WTC11 (cell line): ENCODE measurements around the gene SOCS1. TPM values are rescaled to one million over a fixed set of nuclear protein-coding genes. Genes with fewer than 3 reads are reported as not detected.

ENCODE experiments used
- ATAC-seq: fragments of 200-7000 bp; cut with Tn5 transposase; 2 replicates; pipeline ENCODE4 v1.10.0; 2021; ENCODE audit warnings: mild to moderate bottlenecking, moderate library complexity
- CTCF ChIA-PET: fragments of 300-600 bp; sonication (Branson Sonifier 250); formaldehyde crosslinking; loops from one replicate; lab custom pipeline; 2021; ENCODE audit warnings: antibody characterized with exemption; lab: Charles Lee
- POLR2A ChIA-PET: fragments of 350-600 bp; sonication (Branson Sonifier 250); formaldehyde crosslinking; loops from one replicate; lab custom pipeline; 2021; ENCODE audit warnings: antibody characterized with exemption; lab: Charles Lee
- DNase-seq: peaks from one replicate; pipeline ENCODE4 v3.0.0; 2021; ENCODE audit warnings: low spot score
- H3K27ac Mint-ChIP-seq: 2 replicates; pipeline ENCODE4 v1.8.0; 2021; ENCODE audit warnings: mixed read lengths
- H3K27me3 Mint-ChIP-seq: 2 replicates; pipeline ENCODE4 v1.8.0; 2021; ENCODE audit warnings: low read depth, mild to moderate bottlenecking, moderate library complexity, mixed read lengths
- H3K36me3 Mint-ChIP-seq: 2 replicates; pipeline ENCODE4 v1.8.0; 2021; ENCODE audit warnings: mixed read lengths
- H3K4me1 Mint-ChIP-seq: 2 replicates; pipeline ENCODE4 v1.8.0; 2022; ENCODE audit warnings: mixed read lengths
- H3K4me3 Mint-ChIP-seq: 2 replicates; pipeline ENCODE4 v1.8.0; 2021; ENCODE audit warnings: mild to moderate bottlenecking, moderate library complexity, mixed read lengths
- H3K9me3 Mint-ChIP-seq: 2 replicates; pipeline ENCODE4 v1.8.0; 2021; ENCODE audit warnings: mixed read lengths
- CREB1 ChIP-seq: sonication (generic); formaldehyde crosslinking; IDR thresholded peaks from 2 replicates; pipeline ENCODE4 v1.8.0; 2023; ENCODE audit warnings: mild to moderate bottlenecking, missing genetic modification reagents
- CREM ChIP-seq: sonication (generic); formaldehyde crosslinking; IDR thresholded peaks from 2 replicates; pipeline ENCODE4 v1.8.1; 2022; ENCODE audit warnings: mild to moderate bottlenecking, missing genetic modification reagents, moderate library complexity
- FOXK1 ChIP-seq: sonication (generic); formaldehyde crosslinking; IDR thresholded peaks from 2 replicates; pipeline ENCODE4 v1.8.0; 2022; ENCODE audit warnings: mild to moderate bottlenecking, moderate library complexity, missing genetic modification reagents
- IRF2 ChIP-seq: sonication (generic); formaldehyde crosslinking; IDR thresholded peaks from 2 replicates; pipeline ENCODE4 v1.8.0; 2022; ENCODE audit warnings: low read depth, missing genetic modification reagents, borderline replicate concordance
- NFYB ChIP-seq: sonication (generic); formaldehyde crosslinking; conservative IDR thresholded peaks from 2 replicates; pipeline ENCODE4 v1.8.0; 2022; ENCODE audit warnings: low read depth, missing genetic modification reagents
- NR3C1 ChIP-seq: sonication (generic); formaldehyde crosslinking; conservative IDR thresholded peaks from 2 replicates; pipeline ENCODE4 v1.8.1; 2023; ENCODE audit warnings: low read depth, mild to moderate bottlenecking, missing genetic modification reagents
- OVOL2 ChIP-seq: fragments of 250-450 bp; sonication (Bioruptor Pico); IDR thresholded peaks from 2 replicates; pipeline ENCODE4 v1.9.0; 2021; ENCODE audit warnings: mild to moderate bottlenecking, borderline replicate concordance
- PRRX2 ChIP-seq: fragments of 250-450 bp; sonication (Bioruptor Pico); IDR thresholded peaks from 2 replicates; pipeline ENCODE4 v1.8.0; 2021; ENCODE audit warnings: mild to moderate bottlenecking
- SP1 ChIP-seq: sonication (generic); formaldehyde crosslinking; conservative IDR thresholded peaks from 2 replicates; pipeline ENCODE4 v1.8.1; 2022; ENCODE audit warnings: missing genetic modification reagents
- ZNF232 ChIP-seq: sonication (generic); formaldehyde crosslinking; IDR thresholded peaks from 2 replicates; pipeline ENCODE4 v1.8.0; 2022; ENCODE audit warnings: mild to moderate bottlenecking, missing genetic modification reagents
- ZNF423 ChIP-seq: fragments of 250-450 bp; sonication (Bioruptor Pico); IDR thresholded peaks from 2 replicates; pipeline ENCODE4 v2.1.2; 2022; ENCODE audit warnings: mild to moderate bottlenecking, moderate library complexity
- total RNA-seq: library from RNA; stranded (reverse); gene quantifications from 3 replicates; pipeline ENCODE4 v1.2.3, GENCODE V29; 2021
- TF ChIP-seq, protein P1 (sequence below): sonication (generic); formaldehyde crosslinking; IDR thresholded peaks from 2 replicates; pipeline ENCODE4 v1.8.0; 2022; ENCODE audit warnings: mild to moderate bottlenecking, missing genetic modification reagents
- TF ChIP-seq, protein P2 (sequence below): fragments of 250-450 bp; sonication (Bioruptor Pico); IDR thresholded peaks from 2 replicates; pipeline ENCODE4 v1.9.0; 2021; ENCODE audit warnings: mild to moderate bottlenecking, borderline replicate concordance
- TF ChIP-seq, protein P3 (sequence below): fragments of 250-450 bp; sonication (Bioruptor Pico); IDR thresholded peaks from 2 replicates; pipeline ENCODE4 v1.8.0; 2021; ENCODE audit warnings: mild to moderate bottlenecking
- TF ChIP-seq, protein P4 (sequence below): fragments of 200-600 bp; IDR thresholded peaks from 2 replicates; pipeline ENCODE4 v1.8.0; 2022; ENCODE audit warnings: antibody characterized with exemption
- TF ChIP-seq, protein P5 (sequence below): sonication (generic); formaldehyde crosslinking; IDR thresholded peaks from 2 replicates; pipeline ENCODE4 v1.8.0; 2022; ENCODE audit warnings: mild to moderate bottlenecking, missing genetic modification reagents

The SOCS1 gene
- total RNA-seq, 1 experiment from 2014 or later = 62.3 TPM

DNA sequence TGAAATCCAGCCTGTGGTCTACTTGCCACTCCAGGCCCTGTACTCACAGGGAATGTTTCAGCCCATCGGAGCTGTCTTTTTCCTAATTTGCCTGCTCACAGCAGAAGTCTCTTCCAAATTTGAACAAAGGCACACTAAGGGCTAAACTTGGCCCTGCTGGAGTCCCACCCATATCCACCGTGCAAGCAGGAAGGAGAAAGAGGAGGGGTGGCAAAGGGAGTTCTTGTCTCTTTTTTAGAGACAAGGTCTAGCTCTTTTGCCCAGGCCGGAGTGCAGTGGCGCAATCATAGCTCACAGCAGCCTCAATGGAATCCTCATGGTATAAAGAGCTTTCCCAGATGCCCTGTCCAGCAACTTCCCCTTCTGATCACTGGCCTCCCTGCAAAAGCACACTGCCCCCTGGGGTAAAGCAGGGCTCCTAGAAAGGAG lies 27.8 kb upstream of the SOCS1 start:
- ChIA-PET CTCF (interaction anchor here (0.6 to 2.6 kb wide), 10 partner anchors 12 to 103 kb away, joined by 3 to 21 read pairs (median 4); partner anchors contain the start of gene SOCS1), POLR2A (interaction anchor here (1.4 kb wide), 1 partner anchor 28 kb away, joined by 4 read pairs; the partner anchor contains the start of gene SOCS1)
- ATAC-seq (peak; percentile 38; the same call in 1 of the 2 replicates), DNase-seq (no peak)
- H3K36me3 Mint-ChIP-seq = no peaks in the 10 kb centered on the region
- no peak overlapping the region for H3K4me3 Mint-ChIP-seq
- H3K27me3 Mint-ChIP-seq = no peaks in the 10 kb centered on the region; the same call in 1 of the 2 replicates
- TF ChIP-seq NFYB (CRISPR knock-in tag) (no peak), CREB1 (CRISPR knock-in tag) (no peak), CREM (CRISPR knock-in tag) (no peak)
- TF ChIP-seq, protein P1, sequence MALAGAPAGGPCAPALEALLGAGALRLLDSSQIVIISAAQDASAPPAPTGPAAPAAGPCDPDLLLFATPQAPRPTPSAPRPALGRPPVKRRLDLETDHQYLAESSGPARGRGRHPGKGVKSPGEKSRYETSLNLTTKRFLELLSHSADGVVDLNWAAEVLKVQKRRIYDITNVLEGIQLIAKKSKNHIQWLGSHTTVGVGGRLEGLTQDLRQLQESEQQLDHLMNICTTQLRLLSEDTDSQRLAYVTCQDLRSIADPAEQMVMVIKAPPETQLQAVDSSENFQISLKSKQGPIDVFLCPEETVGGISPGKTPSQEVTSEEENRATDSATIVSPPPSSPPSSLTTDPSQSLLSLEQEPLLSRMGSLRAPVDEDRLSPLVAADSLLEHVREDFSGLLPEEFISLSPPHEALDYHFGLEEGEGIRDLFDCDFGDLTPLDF (CRISPR knock-in tag) = no peak
- TF ChIP-seq, protein P2, sequence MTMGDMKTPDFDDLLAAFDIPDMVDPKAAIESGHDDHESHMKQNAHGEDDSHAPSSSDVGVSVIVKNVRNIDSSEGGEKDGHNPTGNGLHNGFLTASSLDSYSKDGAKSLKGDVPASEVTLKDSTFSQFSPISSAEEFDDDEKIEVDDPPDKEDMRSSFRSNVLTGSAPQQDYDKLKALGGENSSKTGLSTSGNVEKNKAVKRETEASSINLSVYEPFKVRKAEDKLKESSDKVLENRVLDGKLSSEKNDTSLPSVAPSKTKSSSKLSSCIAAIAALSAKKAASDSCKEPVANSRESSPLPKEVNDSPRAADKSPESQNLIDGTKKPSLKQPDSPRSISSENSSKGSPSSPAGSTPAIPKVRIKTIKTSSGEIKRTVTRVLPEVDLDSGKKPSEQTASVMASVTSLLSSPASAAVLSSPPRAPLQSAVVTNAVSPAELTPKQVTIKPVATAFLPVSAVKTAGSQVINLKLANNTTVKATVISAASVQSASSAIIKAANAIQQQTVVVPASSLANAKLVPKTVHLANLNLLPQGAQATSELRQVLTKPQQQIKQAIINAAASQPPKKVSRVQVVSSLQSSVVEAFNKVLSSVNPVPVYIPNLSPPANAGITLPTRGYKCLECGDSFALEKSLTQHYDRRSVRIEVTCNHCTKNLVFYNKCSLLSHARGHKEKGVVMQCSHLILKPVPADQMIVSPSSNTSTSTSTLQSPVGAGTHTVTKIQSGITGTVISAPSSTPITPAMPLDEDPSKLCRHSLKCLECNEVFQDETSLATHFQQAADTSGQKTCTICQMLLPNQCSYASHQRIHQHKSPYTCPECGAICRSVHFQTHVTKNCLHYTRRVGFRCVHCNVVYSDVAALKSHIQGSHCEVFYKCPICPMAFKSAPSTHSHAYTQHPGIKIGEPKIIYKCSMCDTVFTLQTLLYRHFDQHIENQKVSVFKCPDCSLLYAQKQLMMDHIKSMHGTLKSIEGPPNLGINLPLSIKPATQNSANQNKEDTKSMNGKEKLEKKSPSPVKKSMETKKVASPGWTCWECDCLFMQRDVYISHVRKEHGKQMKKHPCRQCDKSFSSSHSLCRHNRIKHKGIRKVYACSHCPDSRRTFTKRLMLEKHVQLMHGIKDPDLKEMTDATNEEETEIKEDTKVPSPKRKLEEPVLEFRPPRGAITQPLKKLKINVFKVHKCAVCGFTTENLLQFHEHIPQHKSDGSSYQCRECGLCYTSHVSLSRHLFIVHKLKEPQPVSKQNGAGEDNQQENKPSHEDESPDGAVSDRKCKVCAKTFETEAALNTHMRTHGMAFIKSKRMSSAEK (CRISPR knock-in tag) = no peak
- TF ChIP-seq, protein P3, sequence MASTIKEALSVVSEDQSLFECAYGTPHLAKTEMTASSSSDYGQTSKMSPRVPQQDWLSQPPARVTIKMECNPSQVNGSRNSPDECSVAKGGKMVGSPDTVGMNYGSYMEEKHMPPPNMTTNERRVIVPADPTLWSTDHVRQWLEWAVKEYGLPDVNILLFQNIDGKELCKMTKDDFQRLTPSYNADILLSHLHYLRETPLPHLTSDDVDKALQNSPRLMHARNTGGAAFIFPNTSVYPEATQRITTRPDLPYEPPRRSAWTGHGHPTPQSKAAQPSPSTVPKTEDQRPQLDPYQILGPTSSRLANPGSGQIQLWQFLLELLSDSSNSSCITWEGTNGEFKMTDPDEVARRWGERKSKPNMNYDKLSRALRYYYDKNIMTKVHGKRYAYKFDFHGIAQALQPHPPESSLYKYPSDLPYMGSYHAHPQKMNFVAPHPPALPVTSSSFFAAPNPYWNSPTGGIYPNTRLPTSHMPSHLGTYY (CRISPR knock-in tag) = no peak
- H3K9me3 Mint-ChIP-seq = no peaks in the 10 kb centered on the region
- no peak overlapping the region for H3K27ac Mint-ChIP-seq
- peaks cover 13% of the 10 kb centered on the region for H3K4me1 Mint-ChIP-seq

DNA sequence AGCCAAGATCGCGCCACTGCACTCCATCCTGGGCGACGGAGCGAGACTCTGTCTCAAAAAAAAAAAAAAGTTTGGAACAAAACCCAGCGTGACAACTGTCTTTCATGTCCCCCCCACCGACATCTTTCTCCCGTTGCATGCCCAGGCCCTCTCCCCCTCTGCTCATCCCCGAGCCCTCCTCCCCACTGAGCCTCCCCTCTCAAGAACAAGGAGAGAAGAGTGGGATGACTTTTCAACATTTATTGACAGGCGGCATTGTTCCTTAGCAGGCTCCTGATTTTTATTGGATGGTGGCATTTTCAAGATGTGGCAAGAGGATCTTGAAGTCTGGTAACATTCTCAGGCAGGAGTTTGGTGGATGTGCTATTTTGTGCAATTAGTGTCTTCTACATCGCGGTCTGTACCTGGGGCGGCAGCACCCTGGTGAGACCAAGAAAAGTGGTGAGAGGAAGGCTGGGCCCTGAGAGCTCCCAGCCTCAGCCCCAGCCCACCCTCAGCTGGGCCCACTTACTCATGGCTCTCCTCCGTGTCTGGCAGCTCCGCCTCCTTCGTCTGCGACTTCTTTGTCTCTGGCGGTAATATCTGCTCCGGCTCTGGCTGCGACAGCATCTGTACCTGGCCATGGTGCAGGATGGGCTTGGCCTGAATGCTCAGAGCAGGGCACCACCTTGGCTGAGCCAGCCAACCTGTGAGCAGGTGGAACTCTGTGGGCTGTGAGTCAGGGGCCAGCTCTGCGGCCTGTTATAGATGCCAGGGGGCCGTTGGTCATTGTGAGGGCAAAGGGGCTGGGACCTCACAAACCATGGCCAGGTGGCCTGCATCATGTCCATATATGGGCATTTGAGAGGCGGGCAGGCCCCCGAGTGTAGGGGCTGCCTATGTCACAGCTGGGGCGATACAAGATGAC lies 24.9 kb upstream of the SOCS1 start, which contains the start of gene PRM1:
Gene PRM1 (minus strand): TSS at position 715 of the 907 bp plus-strand sequence. CDS start 92 bp downstream, at position 623.
- CTCF ChIA-PET = interaction anchor here (0.7 kb wide), 1 partner anchor 24 kb away, joined by 4 read pairs; no protein-coding TSS in a partner anchor
- no peaks in the 10 kb centered on the region; the same call in 1 of the 2 replicates for H3K27me3 Mint-ChIP-seq
- no peak for TF ChIP-seq ZNF232 (CRISPR knock-in tag)
- no peak for TF ChIP-seq OVOL2 (CRISPR knock-in tag)
- TF ChIP-seq, all 79 proteins: peak for 0
- peaks cover 13% of the 10 kb centered on the region for H3K4me1 Mint-ChIP-seq
- ATAC-seq (peak; percentile 78), DNase-seq (no peak)
- POLR2A ChIA-PET = no interaction called here
- H3K27ac Mint-ChIP-seq = no peak within 1 kb of the TSS
- no peaks in the 10 kb centered on the region for H3K36me3 Mint-ChIP-seq
- H3K4me3 Mint-ChIP-seq = no peak within 1 kb of the TSS
- peaks cover 8% of the 10 kb centered on the region for H3K9me3 Mint-ChIP-seq

DNA sequence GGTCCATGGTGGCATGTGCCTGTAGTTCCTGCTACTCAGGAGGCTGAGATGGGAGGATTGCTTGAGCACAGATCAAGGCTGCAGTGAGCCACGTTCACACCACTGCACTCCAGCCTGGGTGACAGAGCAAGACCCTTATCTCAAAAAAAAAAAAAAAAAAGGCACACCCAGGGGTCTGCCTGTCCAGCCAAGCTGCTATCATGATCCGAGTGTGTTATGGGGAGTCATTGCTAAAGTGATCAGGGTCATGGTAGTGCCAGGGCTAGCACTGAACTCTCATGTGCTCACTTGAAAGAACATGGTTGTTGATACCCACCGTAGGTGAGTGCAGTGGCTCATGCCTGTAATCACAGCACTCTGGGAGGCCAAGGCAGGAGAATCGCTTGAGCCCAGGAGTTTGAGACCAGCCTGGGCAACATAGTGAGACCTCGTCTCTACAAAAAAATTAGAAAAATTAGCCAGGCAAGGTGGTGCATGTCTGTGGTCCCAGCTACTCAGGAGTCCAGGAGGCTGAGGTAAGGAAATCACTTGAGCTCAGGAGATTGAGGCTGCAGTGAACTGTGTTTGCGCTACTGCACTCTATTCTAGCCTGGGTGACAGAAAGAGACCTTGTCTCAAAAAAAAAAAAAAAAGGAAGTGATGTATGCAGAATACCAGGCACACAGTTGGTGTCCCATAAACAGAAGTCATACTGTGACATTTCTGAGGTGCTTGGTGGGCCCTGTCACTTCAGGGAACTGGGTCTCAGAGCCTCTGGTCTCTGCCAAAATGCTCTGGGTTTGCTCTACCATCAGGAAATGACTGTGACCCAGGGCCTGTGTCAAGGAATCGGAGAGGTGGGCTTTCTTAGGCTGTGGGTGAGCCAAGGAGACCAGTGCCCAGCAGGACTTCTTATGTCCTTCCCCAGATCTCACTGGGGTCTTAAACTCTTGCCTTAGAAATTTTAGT lies 23.0 kb upstream of the SOCS1 start:
- Mint-ChIP-seq H3K36me3 (no peaks in the 10 kb centered on the region), H3K27me3 (no peaks in the 10 kb centered on the region; the same call in 1 of the 2 replicates), H3K4me1 (peaks cover 8% of the 10 kb centered on the region), H3K9me3 (peaks cover 8% of the 10 kb centered on the region), H3K27ac (no peak overlapping the region), H3K4me3 (no peak overlapping the region)
- CTCF ChIA-PET = interaction anchor here (1.0 to 3.5 kb wide), 3 partner anchors 23 to 93 kb away, joined by 3 to 14 read pairs (median 4); partner anchors contain the start of gene SOCS1
- DNase-seq (no peak), ATAC-seq (no peak)
- POLR2A ChIA-PET = interaction anchor here (0.6 kb wide), 1 partner anchor 36 kb away, joined by 3 read pairs; no protein-coding TSS in a partner anchor
- no peak for TF ChIP-seq NR3C1 (CRISPR knock-in tag)
- TF ChIP-seq SP1 = no peak
- no peak for TF ChIP-seq FOXK1 (CRISPR knock-in tag)
- no peak for TF ChIP-seq PRRX2 (CRISPR knock-in tag)
- TF ChIP-seq, protein P4, sequence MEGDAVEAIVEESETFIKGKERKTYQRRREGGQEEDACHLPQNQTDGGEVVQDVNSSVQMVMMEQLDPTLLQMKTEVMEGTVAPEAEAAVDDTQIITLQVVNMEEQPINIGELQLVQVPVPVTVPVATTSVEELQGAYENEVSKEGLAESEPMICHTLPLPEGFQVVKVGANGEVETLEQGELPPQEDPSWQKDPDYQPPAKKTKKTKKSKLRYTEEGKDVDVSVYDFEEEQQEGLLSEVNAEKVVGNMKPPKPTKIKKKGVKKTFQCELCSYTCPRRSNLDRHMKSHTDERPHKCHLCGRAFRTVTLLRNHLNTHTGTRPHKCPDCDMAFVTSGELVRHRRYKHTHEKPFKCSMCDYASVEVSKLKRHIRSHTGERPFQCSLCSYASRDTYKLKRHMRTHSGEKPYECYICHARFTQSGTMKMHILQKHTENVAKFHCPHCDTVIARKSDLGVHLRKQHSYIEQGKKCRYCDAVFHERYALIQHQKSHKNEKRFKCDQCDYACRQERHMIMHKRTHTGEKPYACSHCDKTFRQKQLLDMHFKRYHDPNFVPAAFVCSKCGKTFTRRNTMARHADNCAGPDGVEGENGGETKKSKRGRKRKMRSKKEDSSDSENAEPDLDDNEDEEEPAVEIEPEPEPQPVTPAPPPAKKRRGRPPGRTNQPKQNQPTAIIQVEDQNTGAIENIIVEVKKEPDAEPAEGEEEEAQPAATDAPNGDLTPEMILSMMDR = no peak
- no peak for TF ChIP-seq ZNF423 (CRISPR knock-in tag)
- TF ChIP-seq IRF2 (CRISPR knock-in tag) = no peak
- TF ChIP-seq, protein P5, sequence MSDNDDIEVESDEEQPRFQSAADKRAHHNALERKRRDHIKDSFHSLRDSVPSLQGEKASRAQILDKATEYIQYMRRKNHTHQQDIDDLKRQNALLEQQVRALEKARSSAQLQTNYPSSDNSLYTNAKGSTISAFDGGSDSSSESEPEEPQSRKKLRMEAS (CRISPR knock-in tag) = no peak
